Measurements from ENCODE around the gene DNAAF1.

DNAAF1 gene

DNA sequence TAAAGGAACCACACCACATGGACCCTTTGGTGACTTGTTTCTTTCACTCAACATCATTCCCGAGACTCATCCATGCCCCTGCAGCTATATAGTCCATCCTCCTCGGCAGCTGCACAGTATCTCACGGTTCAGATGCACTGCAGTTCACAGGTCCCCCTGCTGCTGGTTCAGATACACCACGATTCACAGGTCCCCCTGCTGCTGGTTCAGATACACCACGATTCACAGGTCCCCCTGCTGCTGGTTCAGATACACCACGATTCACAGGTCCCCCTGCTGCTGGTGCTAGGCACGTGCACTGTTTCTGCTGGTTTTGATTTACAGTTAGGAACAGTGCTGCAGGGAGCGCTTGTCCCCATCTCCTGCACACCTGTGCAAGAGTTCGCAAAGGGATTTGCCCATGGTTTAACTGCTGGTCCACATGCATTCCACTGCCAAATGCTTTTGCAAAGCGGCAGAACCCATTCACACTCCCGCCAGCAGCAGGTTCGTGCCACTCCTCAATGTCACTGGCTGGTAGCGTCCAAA lies 3.9 kb upstream of the DNAAF1 start:
- Histone ChIP-seq H3K27ac (ENCODE audit: low read depth, low read length) (no peak overlapping the region), H3K4me1 (ENCODE audit: control insufficient read depth, low read length) (peaks cover 18% of the 10 kb centered on the region), H3K36me3 (ENCODE audit: control insufficient read depth, low read length) (no peaks in the 10 kb centered on the region), H3K79me2 (ENCODE audit: control insufficient read depth, low read length) (peaks cover 57% of the 10 kb centered on the region), H3K4me2 (ENCODE audit: low read length) (no peak overlapping the region), H4K20me1 (ENCODE audit: control insufficient read depth, insufficient read depth, low read depth, low read length) (peaks cover 5% of the 10 kb centered on the region; the same call in 1 of the 2 replicates), H3K27me3 (ENCODE audit: control insufficient read depth, low read length) (peaks cover 3% of the 10 kb centered on the region; the same call in 1 of the 2 replicates), H3K9me2 (replicated peaks; ENCODE audit: control insufficient read depth, low read length) (no peaks in the 10 kb centered on the region), H3K4me3 (ENCODE audit: low read length) (no peak overlapping the region), H3F3A (ENCODE audit: control insufficient read depth, insufficient read depth) (no peaks in the 10 kb centered on the region), H3K9me3 (ENCODE audit: control insufficient read depth, insufficient read depth, low read length) (no peaks in the 10 kb centered on the region)
- peak; percentile 63 for TF ChIP-seq CTCF (IDR thresholded peaks at IDR 0.05; ENCODE audit: low read depth, low read length, poor library complexity, severe bottlenecking)
- TF ChIP-seq EZH2phosphoT487 (IDR thresholded peaks at IDR 0.05; ENCODE audit: borderline replicate concordance, low read length) = no peak

DNA sequence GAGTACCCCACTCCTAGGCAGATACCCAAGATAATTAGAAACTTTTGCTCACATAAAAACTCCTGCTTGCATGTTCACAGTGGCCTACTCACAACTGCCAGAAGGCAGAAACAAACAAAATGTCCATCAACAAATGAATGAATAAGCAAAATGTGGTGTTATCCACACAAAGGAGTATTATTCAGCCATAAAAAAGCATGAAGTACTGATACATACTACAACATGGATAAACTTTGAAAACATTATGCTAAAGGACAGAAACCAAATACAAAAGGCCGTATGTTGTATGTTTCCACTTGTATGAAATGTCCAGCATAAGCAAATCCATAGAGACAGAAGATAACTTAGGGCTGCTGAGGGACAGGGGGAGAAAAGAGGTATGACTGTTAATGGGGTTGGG lies 2.0 kb upstream of the DNAAF1 start:
- no peaks in the 10 kb centered on the region for H3K36me3 ChIP-seq (ENCODE audit: control insufficient read depth, low read length)
- H3K79me2 ChIP-seq (ENCODE audit: control insufficient read depth, low read length) = peaks cover 41% of the 10 kb centered on the region
- H3K9me3 ChIP-seq (ENCODE audit: control insufficient read depth, insufficient read depth, low read length) = no peaks in the 10 kb centered on the region
- peaks cover 18% of the 10 kb centered on the region for H3K4me1 ChIP-seq (ENCODE audit: control insufficient read depth, low read length)
- H3K4me2 ChIP-seq (ENCODE audit: low read length) = no peak overlapping the region
- no peak overlapping the region for H3K27ac ChIP-seq (ENCODE audit: low read depth, low read length)
- no peaks in the 10 kb centered on the region for H3F3A ChIP-seq (ENCODE audit: control insufficient read depth, insufficient read depth)
- no peak overlapping the region for H3K4me3 ChIP-seq (ENCODE audit: low read length)
- H3K9me2 ChIP-seq (replicated peaks; ENCODE audit: control insufficient read depth, low read length) = no peaks in the 10 kb centered on the region
- peaks cover 4% of the 10 kb centered on the region; the same call in 1 of the 2 replicates for H3K27me3 ChIP-seq (ENCODE audit: control insufficient read depth, low read length)
- H4K20me1 ChIP-seq (ENCODE audit: control insufficient read depth, insufficient read depth, low read depth, low read length) = peaks cover 5% of the 10 kb centered on the region; the same call in 1 of the 2 replicates
- TF ChIP-seq CTCF (IDR thresholded peaks at IDR 0.05; ENCODE audit: low read depth, low read length, poor library complexity, severe bottlenecking) = no peak
- no peak for TF ChIP-seq EZH2phosphoT487 (IDR thresholded peaks at IDR 0.05; ENCODE audit: borderline replicate concordance, low read length)

DNA sequence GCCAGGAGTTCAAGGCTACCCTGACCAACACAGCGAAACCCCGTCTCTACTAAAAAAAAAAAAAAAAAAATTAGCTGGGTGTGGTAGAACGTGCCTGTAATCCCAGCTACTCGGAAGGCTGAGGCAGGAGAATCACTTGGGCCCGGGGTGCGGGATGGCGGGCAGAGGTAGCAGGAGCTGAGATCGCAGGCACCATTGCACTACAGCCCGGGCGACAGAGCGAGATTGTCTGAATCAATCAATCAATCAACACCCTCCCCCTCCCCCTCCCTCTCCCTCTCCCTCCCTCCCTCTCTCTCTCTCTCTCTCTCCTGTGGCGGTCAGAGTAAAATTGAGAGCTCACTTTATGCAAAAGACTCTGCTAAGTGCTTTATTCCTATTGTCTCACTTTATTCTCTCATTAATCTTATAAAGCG lies 1.3 kb upstream of the DNAAF1 start:
- Histone ChIP-seq H3K36me3 (ENCODE audit: control insufficient read depth, low read length) (no peaks in the 10 kb centered on the region), H3K4me3 (ENCODE audit: low read length) (peak overlapping the region; percentile 99), H3K79me2 (ENCODE audit: control insufficient read depth, low read length) (peaks cover 37% of the 10 kb centered on the region), H3K9me3 (ENCODE audit: control insufficient read depth, insufficient read depth, low read length) (no peaks in the 10 kb centered on the region), H3K9me2 (replicated peaks; ENCODE audit: control insufficient read depth, low read length) (no peaks in the 10 kb centered on the region), H3K27me3 (ENCODE audit: control insufficient read depth, low read length) (peaks cover 4% of the 10 kb centered on the region; the same call in 1 of the 2 replicates), H3K27ac (ENCODE audit: low read depth, low read length) (peak overlapping the region; percentile 44), H3K4me1 (ENCODE audit: control insufficient read depth, low read length) (peaks cover 18% of the 10 kb centered on the region), H3K4me2 (ENCODE audit: low read length) (peak overlapping the region; percentile 94), H4K20me1 (ENCODE audit: control insufficient read depth, insufficient read depth, low read depth, low read length) (peaks cover 5% of the 10 kb centered on the region; the same call in 1 of the 2 replicates), H3F3A (ENCODE audit: control insufficient read depth, insufficient read depth) (no peaks in the 10 kb centered on the region)
- TF ChIP-seq CTCF (IDR thresholded peaks at IDR 0.05; ENCODE audit: low read depth, low read length, poor library complexity, severe bottlenecking) = no peak
- no peak for TF ChIP-seq EZH2phosphoT487 (IDR thresholded peaks at IDR 0.05; ENCODE audit: borderline replicate concordance, low read length)
